Upper lobe of left lung (tissue), 6 donors: Measurements from ENCODE around the gene MYOC. TPM values are rescaled to one million over a fixed set of nuclear protein-coding genes. Genes with fewer than 3 reads are reported as not detected.
A peak's percentile ranks its signal among the peaks of the same experiment; 100 is the strongest.
"Not testable (repeated sequence)": the region's sequence is repeated elsewhere in the genome, so short reads cannot be mapped to it uniquely, and the experiment has no call there.

Source experiments
- ATAC-seq, 2 donors: fragments of 200-7000 bp; cut with Tn5 transposase; one replicate each; pipeline ENCODE4 v1.9.1; 2022; ENCODE audit warnings: mild to moderate bottlenecking in 2 of 2, moderate library complexity in 2 of 2; ENCODE audit not compliant: low FRiP score in 2 of 2
- DNase-seq, 2 donors: peaks; one replicate each; pipeline ENCODE4 v3.0.0-alpha.2; 2019 to 2020
- H3K27ac ChIP-seq, 4 donors: fragments of 200-600 bp; sonication (generic); one replicate each; pipeline ENCODE4 v1.5.1; 2016 to 2019
- H3K27me3 ChIP-seq, 4 donors: fragments of 200-600 bp; sonication (generic); one replicate each; pipeline ENCODE4 v1.5.1; 2017 to 2019
- H3K36me3 ChIP-seq, 4 donors: fragments of 200-600 bp; sonication (generic); one replicate each; pipeline ENCODE4 v1.5.1; 2016 to 2019
- H3K4me1 ChIP-seq, 4 donors: fragments of 200-600 bp; sonication (generic); one replicate each; pipeline ENCODE4 v1.5.1; 2018 to 2019
- H3K4me3 ChIP-seq, 4 donors: fragments of 200-600 bp; sonication (generic); one replicate each; pipeline ENCODE4 v1.5.1; 2017 to 2019; ENCODE audit warnings: mild to moderate bottlenecking in 2 of 4, moderate library complexity in 1 of 4
- H3K9me3 ChIP-seq, 4 donors: fragments of 200-600 bp; sonication (generic); one replicate each; pipeline ENCODE4 v1.5.1; 2018 to 2019
- EP300 ChIP-seq, 4 donors: sonication (generic); formaldehyde crosslinking; IDR thresholded peaks; one replicate each; pipeline ENCODE4 v1.5.1; 2017; ENCODE audit warnings: antibody characterized with exemption in 4 of 4, control low read depth in 2 of 4
- POLR2A ChIP-seq, 4 donors: fragments of 450-650 bp; IDR thresholded peaks; one replicate each; pipeline ENCODE4 v1.5.1; 2016 to 2017; ENCODE audit warnings: antibody characterized with exemption in 4 of 4, mild to moderate bottlenecking in 2 of 4
- POLR2AphosphoS5 ChIP-seq, 2 donors: sonication (generic); formaldehyde crosslinking; IDR thresholded peaks; one replicate each; pipeline ENCODE4 v1.5.1; 2017; ENCODE audit warnings: antibody characterized with exemption in 2 of 2
- WGBS, 2 donors: methylation state at CpG; one replicate each; pipeline ENCODE4 v1.1.5; 2017 to 2018; 5-methylcytosine and 5-hydroxymethylcytosine counted together
- total RNA-seq, 6 donors: library from RNA; depleted of rRNA in 4 of 6; stranded (reverse); fragments of >200 nt in 4 of 6; gene quantifications; one replicate each; pipeline versions ENCODE4 v1.1.0 to v1.2.1, GENCODE V29; 2016 to 2021
- TF ChIP-seq, protein P1 (sequence below), 6 experiments: fragments of 450-650 bp in 4 of 6; fragments of 200-600 bp in 2 of 6; sonication (generic) in 2 of 6; IDR thresholded peaks; one replicate each; pipeline ENCODE4 v1.5.1; 2016 to 2019; ENCODE audit warnings: antibody characterized with exemption in 6 of 6
- donor health status: DM: no; HTN: no; CAD: no; lungs with moderate emphysema.
- donor health status: DM: no; HTN: yes; CAD: no; lungs with severe emphysema.

Gene MYOC
- total RNA-seq, 6 donors from 2014 or later, result 0.33 to 1.7 (median 1.2) TPM; not detected in 1

- Histone ChIP-seq H3K4me1 (no peaks in the 10 kb centered on the region), H3K27ac (no peak overlapping the region), H3K27me3 (no peaks in the 10 kb centered on the region), H3K9me3 (no peaks in the 10 kb centered on the region), H3K4me3 (no peak overlapping the region), H3K36me3 (no peaks in the 10 kb centered on the region)
- 85 to 89% methylated on average over 2 of the region's 2 CpGs for WGBS, 2 donors
- TF ChIP-seq, protein P1, sequence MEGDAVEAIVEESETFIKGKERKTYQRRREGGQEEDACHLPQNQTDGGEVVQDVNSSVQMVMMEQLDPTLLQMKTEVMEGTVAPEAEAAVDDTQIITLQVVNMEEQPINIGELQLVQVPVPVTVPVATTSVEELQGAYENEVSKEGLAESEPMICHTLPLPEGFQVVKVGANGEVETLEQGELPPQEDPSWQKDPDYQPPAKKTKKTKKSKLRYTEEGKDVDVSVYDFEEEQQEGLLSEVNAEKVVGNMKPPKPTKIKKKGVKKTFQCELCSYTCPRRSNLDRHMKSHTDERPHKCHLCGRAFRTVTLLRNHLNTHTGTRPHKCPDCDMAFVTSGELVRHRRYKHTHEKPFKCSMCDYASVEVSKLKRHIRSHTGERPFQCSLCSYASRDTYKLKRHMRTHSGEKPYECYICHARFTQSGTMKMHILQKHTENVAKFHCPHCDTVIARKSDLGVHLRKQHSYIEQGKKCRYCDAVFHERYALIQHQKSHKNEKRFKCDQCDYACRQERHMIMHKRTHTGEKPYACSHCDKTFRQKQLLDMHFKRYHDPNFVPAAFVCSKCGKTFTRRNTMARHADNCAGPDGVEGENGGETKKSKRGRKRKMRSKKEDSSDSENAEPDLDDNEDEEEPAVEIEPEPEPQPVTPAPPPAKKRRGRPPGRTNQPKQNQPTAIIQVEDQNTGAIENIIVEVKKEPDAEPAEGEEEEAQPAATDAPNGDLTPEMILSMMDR (IDR thresholded peaks at IDR 0.05), result no peak
- TF ChIP-seq POLR2AphosphoS5 (IDR thresholded peaks at IDR 0.05), result no peak
- no peak for TF ChIP-seq POLR2A (IDR thresholded peaks at IDR 0.05)
- TF ChIP-seq EP300 (IDR thresholded peaks at IDR 0.05), result no peak
- DNase-seq, result no peak
- no peak for ATAC-seq
These were observed 41.2 kb downstream of the MYOC start for GRCh38 chr1:171611306-171611705.

DNA sequence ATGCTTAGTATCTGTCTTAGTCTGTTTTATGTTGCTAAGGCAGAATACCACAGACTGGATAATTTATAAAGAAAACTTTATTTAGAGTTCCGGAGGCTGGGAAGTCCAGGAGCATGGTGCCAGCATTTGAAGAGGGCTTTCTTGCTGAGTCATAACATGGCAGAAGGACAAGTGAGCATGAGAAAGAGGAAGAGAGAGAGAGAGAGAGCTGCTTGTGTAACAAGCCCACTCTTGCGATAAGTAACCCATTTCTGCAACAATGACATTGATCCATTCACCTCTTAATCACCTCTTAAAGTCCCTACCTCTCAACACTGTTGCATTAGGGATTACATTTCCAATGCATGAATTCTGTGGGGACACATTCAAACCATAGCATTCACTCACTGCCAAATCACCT is 42.1 kb downstream of the MYOC start:
- WGBS, 2 donors, result 52 to 75% methylated on average over 2 of the region's 2 CpGs
- ATAC-seq, result no peak
- H3K27me3 ChIP-seq, result no peaks in the 10 kb centered on the region
- no peak for DNase-seq
- H3K4me1 ChIP-seq, result no peaks in the 10 kb centered on the region
- TF ChIP-seq, protein P1 (IDR thresholded peaks at IDR 0.05), result no peak
- TF ChIP-seq EP300 (IDR thresholded peaks at IDR 0.05) (no peak), POLR2AphosphoS5 (IDR thresholded peaks at IDR 0.05) (no peak), POLR2A (IDR thresholded peaks at IDR 0.05) (no peak)
- no peak overlapping the region for H3K27ac ChIP-seq
- no peaks in the 10 kb centered on the region for H3K36me3 ChIP-seq
- H3K9me3 ChIP-seq, result no peaks in the 10 kb centered on the region
- no peak overlapping the region for H3K4me3 ChIP-seq

- TF ChIP-seq, protein P1 (IDR thresholded peaks at IDR 0.05), result no peak
- TF ChIP-seq POLR2A (IDR thresholded peaks at IDR 0.05) (no peak), POLR2AphosphoS5 (IDR thresholded peaks at IDR 0.05) (no peak), EP300 (IDR thresholded peaks at IDR 0.05) (no peak)
- ATAC-seq (no peak), DNase-seq (peak in 1 of 2 donors; percentile 11)
- Histone ChIP-seq H3K4me3 (no peak overlapping the region), H3K4me1 (no peaks in the 10 kb centered on the region), H3K9me3 (no peaks in the 10 kb centered on the region), H3K36me3 (no peaks in the 10 kb centered on the region), H3K27me3 (no peaks in the 10 kb centered on the region), H3K27ac (no peak overlapping the region)
- 72 to 77% methylated on average over 10 of the region's 10 CpGs for WGBS, 2 donors
These were observed 46.0 kb downstream of the MYOC start for GRCh38 chr1:171606402-171606941.

GRCh38 chr1:171603042-171603441 is 49.4 kb downstream of the MYOC start:
- not testable (repeated sequence) for H3K27ac ChIP-seq, H3K27me3 ChIP-seq, H3K4me3 ChIP-seq, H3K9me3 ChIP-seq, H3K36me3 ChIP-seq, DNase-seq, H3K4me1 ChIP-seq, ATAC-seq
- WGBS, 2 donors, result 73 to 79% methylated on average over 6 of the region's 6 CpGs

GRCh38 chr1:171600862-171601261 is 51.6 kb downstream of the MYOC start:
- Histone ChIP-seq H3K9me3 (no peaks in the 10 kb centered on the region), H3K4me1 (peaks cover 0 to 3% (median 0%) of the 10 kb centered on the region in 4 donors), H3K27me3 (no peaks in the 10 kb centered on the region), H3K4me3 (no peak overlapping the region), H3K27ac (no peak overlapping the region), H3K36me3 (no peaks in the 10 kb centered on the region)
- TF ChIP-seq, protein P1 (IDR thresholded peaks at IDR 0.05), result no peak
- TF ChIP-seq POLR2AphosphoS5 (IDR thresholded peaks at IDR 0.05) (no peak), EP300 (IDR thresholded peaks at IDR 0.05) (no peak), POLR2A (IDR thresholded peaks at IDR 0.05) (no peak)
- no peak for ATAC-seq
- DNase-seq, result peak in 1 of 2 donors; percentile 30
- WGBS, 2 donors, result 91 to 100% methylated on average over 2 to 13 of the region's 13 CpGs

DNA sequence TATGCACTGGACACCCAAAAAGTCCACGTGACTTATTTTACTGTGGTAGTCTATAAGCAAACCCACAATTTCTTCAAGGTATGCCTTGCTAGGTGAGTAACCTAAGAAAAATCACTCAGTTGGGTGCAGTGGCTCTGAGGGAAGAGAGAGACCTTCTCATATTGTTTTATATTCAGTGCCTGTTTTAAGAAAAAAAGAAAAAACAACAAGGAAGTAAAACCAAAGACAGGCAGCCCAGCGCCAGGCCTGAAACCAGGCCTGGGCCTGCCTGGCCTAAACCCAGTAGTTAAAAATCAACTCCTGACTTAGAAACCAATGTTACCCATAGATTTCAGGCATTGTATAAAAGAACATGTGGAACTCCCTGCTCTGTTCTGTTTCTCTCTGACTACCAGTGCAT is 52.2 kb downstream of the MYOC start:
- 84 to 94% methylated on average over 2 of the region's 2 CpGs for WGBS, 2 donors
- ATAC-seq, H3K27me3 ChIP-seq, H3K4me3 ChIP-seq, H3K4me1 ChIP-seq, H3K36me3 ChIP-seq, DNase-seq, H3K9me3 ChIP-seq, H3K27ac ChIP-seq: not testable (repeated sequence)
